ENCODE data around the gene GNG12.
"Not testable (repeated sequence)": the region's sequence is repeated elsewhere in the genome, so short reads cannot be mapped to it uniquely, and the experiment has no call there.

The GNG12 gene

GRCh38 chr1:67682659-67683197 is 150.5 kb downstream of the GNG12 start:
- no peak for DNase-seq (ENCODE audit: low spot score)

- no peak for DNase-seq (ENCODE audit: low spot score)
These were observed 152.8 kb downstream of the GNG12 start for GRCh38 chr1:67680486-67680885.

- no peak for DNase-seq (ENCODE audit: low spot score)
These were observed 153.6 kb downstream of the GNG12 start for GRCh38 chr1:67679691-67680090.

- no peak for DNase-seq (ENCODE audit: low spot score)
These were observed 155.3 kb downstream of the GNG12 start for GRCh38 chr1:67677930-67678329.

- DNase-seq (ENCODE audit: low spot score): no peak
These were observed 155.9 kb downstream of the GNG12 start for GRCh38 chr1:67677408-67677807.

GRCh38 chr1:67676946-67677345 is 156.3 kb downstream of the GNG12 start:
- no peak for DNase-seq (ENCODE audit: low spot score)

GRCh38 chr1:67676287-67676686 is 157.0 kb downstream of the GNG12 start:
- DNase-seq (ENCODE audit: low spot score): no peak

GRCh38 chr1:67675800-67676199 is 157.5 kb downstream of the GNG12 start:
- DNase-seq (ENCODE audit: low spot score): no peak

- DNase-seq (ENCODE audit: low spot score): peak; percentile 42
These were observed 158.8 kb downstream of the GNG12 start for GRCh38 chr1:67674260-67675011.

GRCh38 chr1:67673468-67674201 is 159.6 kb downstream of the GNG12 start:
- no peak for DNase-seq (ENCODE audit: low spot score)

- no peak for DNase-seq (ENCODE audit: low spot score)
These were observed 160.9 kb downstream of the GNG12 start for GRCh38 chr1:67672260-67672803.

- DNase-seq (ENCODE audit: low spot score): no peak
These were observed 164.6 kb downstream of the GNG12 start for GRCh38 chr1:67668660-67669059.

- DNase-seq (ENCODE audit: low spot score): no peak
These were observed 166.6 kb downstream of the GNG12 start for GRCh38 chr1:67666636-67667035.

GRCh38 chr1:67665307-67665706 is 168.0 kb downstream of the GNG12 start:
- not testable (repeated sequence) for DNase-seq (ENCODE audit: low spot score)

GRCh38 chr1:67664048-67664447 is 169.2 kb downstream of the GNG12 start:
- DNase-seq (ENCODE audit: low spot score): no peak

GRCh38 chr1:67662884-67663283 is 170.4 kb downstream of the GNG12 start:
- DNase-seq (ENCODE audit: low spot score): no peak

- DNase-seq (ENCODE audit: low spot score): no peak
These were observed 174.0 kb downstream of the GNG12 start for GRCh38 chr1:67659229-67659628.

- DNase-seq (ENCODE audit: low spot score): not testable (repeated sequence)
These were observed 176.1 kb downstream of the GNG12 start for GRCh38 chr1:67657152-67657551.

GRCh38 chr1:67655581-67655980 is 177.7 kb downstream of the GNG12 start:
- DNase-seq (ENCODE audit: low spot score): no peak

GRCh38 chr1:67653304-67653703 is 180.0 kb downstream of the GNG12 start:
- DNase-seq (ENCODE audit: low spot score): no peak

GRCh38 chr1:67652800-67653199 is 180.5 kb downstream of the GNG12 start:
- no peak for DNase-seq (ENCODE audit: low spot score)
